K562 (cell line): ENCODE results near the gene MBNL2. TPM values are rescaled to one million over a fixed set of nuclear protein-coding genes. Genes with fewer than 3 reads are reported as not detected.
A peak's percentile ranks its signal among the peaks of the same experiment; 100 is the strongest.

Source experiments
- ATAC-seq: fragments of 200-7000 bp; cut with Tn5 transposase; 3 replicates; pipeline ENCODE4 v1.9.1; 2020; ENCODE audit warnings: moderate library complexity
- BruUV-seq: library from RNA; stranded (reverse); fragments of 400-500 nt; replicated peaks from 2 replicates; lab custom pipeline; 2021; lab: Mats Ljungman, UMichigan
- CTCF ChIA-PET: fragments of 300-600 bp; formaldehyde crosslinking; extraction: SDS; loops from one replicate; lab custom pipeline; 2021; ENCODE audit warnings: low intra/inter-chr PET ratio; lab: Yijun Ruan, JAX
- POLR2A ChIA-PET: fragments of 300-600, 350-650 bp; sonication (Branson Sonifier 250); formaldehyde crosslinking; extraction: SDS; loops from one replicate; lab custom pipeline; 2021; ENCODE audit warnings: antibody characterized with exemption, inconsistent platforms; lab: Yijun Ruan, JAX
- DNase-seq, 4 experiments: peaks; one replicate each; pipeline versions ENCODE4 v3.0.0 to v3.0.0-alpha.2; 2011 to 2018; ENCODE audit warnings: low spot score in 3 of 4, mixed read lengths in 3 of 4; ENCODE audit errors: extremely low read depth in 1 of 4
- FAIRE-seq: peaks from 2 replicates; lab custom pipeline; 2011; peaks lifted over from hg19 to GRCh38; lab: Jason Lieb, UNC
- H2AFZ ChIP-seq: 2 replicates; pipeline ENCODE4 v1.6.0; 2011; ENCODE audit warnings: low read depth, low read length, control low read depth, inconsistent platforms
- H3K27ac ChIP-seq: fragments of 200-600 bp; 3 replicates; pipeline ENCODE4 v1.8.0; 2011; ENCODE audit warnings: low read depth, mild to moderate bottlenecking, control low read depth, inconsistent platforms, low read length, moderate library complexity, mixed read lengths; ENCODE audit errors: extremely low read depth
- H3K27me3 ChIP-seq, 2 experiments: fragments of 300-600 bp in 1 of 2; 2 replicates in 1 of 2; 3 replicates in 1 of 2; pipeline versions ENCODE4 v1.6.0 to v1.8.0; 2011; ENCODE audit warnings: inconsistent platforms in 2 of 2, low read length in 2 of 2, mild to moderate bottlenecking in 1 of 2, mixed read lengths in 1 of 2, moderate library complexity in 1 of 2; ENCODE audit not compliant: control insufficient read depth in 2 of 2, insufficient read depth in 2 of 2
- H3K36me3 ChIP-seq: fragments of 300-600 bp; 3 replicates; pipeline ENCODE4 v1.8.0; 2011; ENCODE audit warnings: mild to moderate bottlenecking, low read length, inconsistent platforms; ENCODE audit not compliant: control insufficient read depth, insufficient read depth
- H3K4me1 ChIP-seq, 2 experiments: fragments of 200-600 bp in 1 of 2; replicated peaks in 1 of 2; 2 replicates in 1 of 2; 3 replicates in 1 of 2; pipeline versions ENCODE4 v1.5.1 to v1.8.0; 2011; ENCODE audit warnings: inconsistent platforms in 2 of 2, low read length in 2 of 2, mild to moderate bottlenecking in 1 of 2, mixed read lengths in 1 of 2, moderate library complexity in 1 of 2; ENCODE audit not compliant: control insufficient read depth in 2 of 2, insufficient read depth in 2 of 2
- H3K4me2 ChIP-seq: 2 replicates; pipeline ENCODE4 v1.6.1; 2011; ENCODE audit warnings: low read length, control low read depth, inconsistent platforms, mixed read lengths; ENCODE audit not compliant: insufficient read depth
- H3K4me3 ChIP-seq: fragments of 200-600 bp; sonication (generic), shearing (Covaris generic); 2 replicates; pipeline ENCODE4 v1.5.1; 2016; ENCODE audit warnings: control low read depth, inconsistent platforms
- H3K79me2 ChIP-seq: fragments of 200-600 bp; 3 replicates; pipeline ENCODE4 v1.8.0; 2011; ENCODE audit warnings: low read length, inconsistent platforms; ENCODE audit not compliant: control insufficient read depth, insufficient read depth
- H3K9ac ChIP-seq, 2 experiments: 2 replicates each; pipeline versions ENCODE4 v1.6.0 to v1.6.1; 2011; ENCODE audit warnings: low read depth in 2 of 2, low read length in 2 of 2, control low read depth in 1 of 2, inconsistent platforms in 1 of 2, mild to moderate bottlenecking in 1 of 2, mixed read lengths in 1 of 2; ENCODE audit not compliant: insufficient read depth in 1 of 2
- H3K9me1 ChIP-seq: one replicate; pipeline ENCODE4 v1.6.0; 2011; ENCODE audit warnings: inconsistent platforms, mild to moderate bottlenecking, low read length, moderate library complexity; ENCODE audit not compliant: control insufficient read depth, insufficient read depth
- H3K9me3 ChIP-seq: replicated peaks from 2 replicates; pipeline ENCODE4 v1.5.1; 2011; ENCODE audit warnings: low read depth, low read length, inconsistent platforms; ENCODE audit not compliant: control insufficient read depth, insufficient read depth
- H4K20me1 ChIP-seq: replicated peaks from 2 replicates; pipeline ENCODE4 v1.6.1; 2011; ENCODE audit warnings: low read length, inconsistent platforms, mixed read lengths; ENCODE audit not compliant: control insufficient read depth, insufficient read depth
- CBX2 ChIP-seq: fragments of 200-600 bp; sonication (generic); IDR thresholded peaks from one replicate; pipeline ENCODE4 v1.6.1; 2012; ENCODE audit warnings: mild to moderate bottlenecking, low read length, inconsistent platforms; ENCODE audit not compliant: insufficient read depth, poor library complexity, severe bottlenecking
- GABPB1 ChIP-seq: sonication (generic); formaldehyde crosslinking; IDR thresholded peaks from 2 replicates; pipeline ENCODE4 v1.8.0; 2022; ENCODE audit warnings: mild to moderate bottlenecking, missing genetic modification reagents
- HMG20A ChIP-seq: fragments of 450-650 bp; formaldehyde crosslinking; conservative IDR thresholded peaks from 2 replicates; pipeline ENCODE4 v1.4.0; 2020; ENCODE audit warnings: mild to moderate bottlenecking, mixed read lengths
- KLF13 ChIP-seq: fragments of 450-650 bp; IDR thresholded peaks from 2 replicates; pipeline ENCODE4 v1.6.1; 2016; ENCODE audit warnings: missing genetic modification characterization, low read depth, mild to moderate bottlenecking, missing compliant biosample characterization, moderate library complexity, borderline replicate concordance
- MCM5 ChIP-seq: fragments of 450-650 bp; IDR thresholded peaks from 2 replicates; pipeline ENCODE4 v1.6.1; 2016; ENCODE audit warnings: low read depth
- MIER1 ChIP-seq: fragments of 450-650 bp; IDR thresholded peaks from 2 replicates; pipeline ENCODE4 v1.6.1; 2016; ENCODE audit warnings: antibody characterized with exemption, mild to moderate bottlenecking, low read depth
- NBN ChIP-seq: fragments of 450-650 bp; IDR thresholded peaks from 2 replicates; pipeline ENCODE4 v1.6.1; 2016; ENCODE audit warnings: low read depth, mild to moderate bottlenecking
- PTBP1 ChIP-seq: fragments of 200-400 bp; formaldehyde crosslinking; IDR thresholded peaks from 2 replicates; pipeline ENCODE4 v1.6.1; 2017; ENCODE audit warnings: low read depth, low read length
- TAF1 ChIP-seq: IDR thresholded peaks from 2 replicates; pipeline ENCODE4 v1.6.1; 2011; ENCODE audit warnings: mild to moderate bottlenecking, low read length, moderate library complexity; ENCODE audit not compliant: insufficient read depth, control insufficient read depth, severe bottlenecking; ENCODE audit errors: extremely low read depth
- ZNF253 ChIP-seq: fragments of 250-450 bp; sonication (Bioruptor Pico); conservative IDR thresholded peaks from 2 replicates; pipeline ENCODE4 v1.6.1; 2021; ENCODE audit warnings: mild to moderate bottlenecking
- in situ Hi-C: fragments of 300-500 bp; cut with MboI; formaldehyde crosslinking; loops from 4 replicates; pipeline ENCODE4 v1.15.0; 2018; ENCODE audit warnings: inconsistent platforms, mixed read lengths
- intact Hi-C: fragments of 100-400 bp; cut with micrococcal nuclease; formaldehyde crosslinking; loops from 2 replicates; pipeline ENCODE4 v1.14.2; 2022
- polyA plus RNA-seq, 8 experiments: library from polyadenylated mRNA; depleted of rRNA in 4 of 8; stranded (reverse) in 5 of 8; unstranded in 3 of 8; fragments of >200 nt; fragmentation: Nextera tagmentation in 2 of 8; fragmentation: Illumina TruSeq in 1 of 8; extraction: Ambion mirVana in 2 of 8; extraction: Trizol in 1 of 8; gene quantifications; 2 replicates each; pipeline versions ENCODE4 v1.2.1 to v1.2.3, GENCODE V29; 2011 to 2014; ENCODE audit warnings: inconsistent platforms in 1 of 8, missing spikeins in 1 of 8
- total RNA-seq, 7 experiments: library from RNA; depleted of rRNA in 6 of 7; stranded (reverse); fragments of >200 nt in 6 of 7; fragmentation: Illumina TruSeq in 2 of 7; extraction: Trizol in 2 of 7; gene quantifications; 2 replicates each; pipeline versions ENCODE4 v1.2.1 to v1.2.3, GENCODE V29; 2011 to 2021; ENCODE audit warnings: low replicate concordance in 1 of 7

MBNL2 gene
- total and polyA plus RNA-seq, 9 of the 15 experiments (the other 6 are each of a cell fraction or from before 2014, with no cell fraction given) = 7.0 to 24.8 (median 13.8) TPM

DNA sequence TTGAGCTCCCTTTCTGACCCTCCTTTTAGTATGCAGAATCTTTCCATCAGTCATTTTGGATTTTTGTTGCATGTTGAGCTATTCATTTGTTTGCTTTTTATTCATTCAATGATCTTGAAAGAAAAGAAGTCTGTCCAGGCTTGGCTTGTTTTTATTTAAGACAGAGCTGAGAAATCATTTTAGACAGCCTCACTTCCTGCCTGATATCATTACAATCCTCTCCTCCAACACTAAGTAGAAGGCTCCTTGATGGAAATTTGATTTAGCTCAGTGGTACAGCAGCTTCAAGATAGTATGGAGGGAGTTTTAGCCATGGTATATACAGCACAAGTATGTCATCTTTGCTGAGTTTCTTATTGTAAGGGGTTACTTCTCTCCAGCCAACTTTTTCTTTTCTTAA, 28.4 kb downstream of the MBNL2 start:
- Histone ChIP-seq H3K79me2 (peaks cover 92% of the 10 kb centered on the region), H4K20me1 (no peaks in the 10 kb centered on the region), H3K27ac (peak overlapping the region; percentile 75; the same call in 2 of the 3 replicates), H2AFZ (no peak overlapping the region), H3K4me1 (peaks cover 0 to 20% of the 10 kb centered on the region in 2 experiments; a peak in 4 of 5 replicates), H3K9me1 (no peaks in the 10 kb centered on the region), H3K9ac (peak overlapping the region in 1 of 2 experiments; percentile 52; a peak in 1 of 4 replicates), H3K27me3 (no peaks in the 10 kb centered on the region), H3K36me3 (no peaks in the 10 kb centered on the region; the same call in 2 of the 3 replicates), H3K4me2 (no peak overlapping the region), H3K9me3 (no peaks in the 10 kb centered on the region), H3K4me3 (no peak overlapping the region)
- no peak for DNase-seq
- TF ChIP-seq GABPB1 (CRISPR knock-in tag) (no peak), TAF1 (no peak), KLF13 (tag) (no peak), MIER1 (no peak), CBX2 (no peak), ZNF253 (CRISPR knock-in tag) (no peak), HMG20A (CRISPR knock-in tag) (no peak), MCM5 (no peak), PTBP1 (no peak), NBN (no peak)
- intact Hi-C loops = no loop called here
- no TSS peak for BruUV-seq
- ChIA-PET POLR2A (interaction anchor here (0.9 to 3.0 kb wide), 6 partner anchors 9 to 59 kb away, joined by 3 to 15 read pairs (median 4); partner anchors contain the start of gene MBNL2), CTCF (no interaction called here)
- FAIRE-seq = peak; percentile 49
- in situ Hi-C loops = no loop called here
- peak; percentile 43 for ATAC-seq
